Neuronal stem cell (in vitro differentiated cells): ENCODE data around the gene FUT7.
A peak's percentile ranks its signal among the peaks of the same experiment; 100 is the strongest.

Source experiments
- DNase-seq: peaks from one replicate; pipeline ENCODE4 v3.0.0-alpha.2; 2013; ENCODE audit warnings: low spot score
- H2AFZ ChIP-seq: one replicate; pipeline ENCODE4 v1.6.1; 2013; ENCODE audit warnings: mild to moderate bottlenecking, low read length, inconsistent platforms
- H2AK5ac ChIP-seq: 2 replicates; pipeline ENCODE4 v1.6.1; 2013; ENCODE audit warnings: low read depth, mild to moderate bottlenecking, inconsistent platforms, low read length, moderate library complexity, mixed read lengths
- H2BK120ac ChIP-seq: 2 replicates; pipeline ENCODE4 v1.6.1; 2013; ENCODE audit warnings: low read depth, mild to moderate bottlenecking, inconsistent platforms, low read length, moderate library complexity, mixed read lengths
- H2BK12ac ChIP-seq: one replicate; pipeline ENCODE4 v1.6.1; 2013; ENCODE audit warnings: low read length, inconsistent platforms
- H2BK15ac ChIP-seq: 2 replicates; pipeline ENCODE4 v1.6.1; 2013; ENCODE audit warnings: mild to moderate bottlenecking, low read length, inconsistent platforms, mixed read lengths
- H2BK5ac ChIP-seq: one replicate; pipeline ENCODE4 v1.6.1; 2013; ENCODE audit warnings: inconsistent platforms, mild to moderate bottlenecking, low read length, moderate library complexity
- H3K14ac ChIP-seq: one replicate; pipeline ENCODE4 v1.6.1; 2013; ENCODE audit warnings: low read length, inconsistent platforms
- H3K18ac ChIP-seq: 2 replicates; pipeline ENCODE4 v1.6.1; 2013; ENCODE audit warnings: low read length, inconsistent platforms
- H3K23ac ChIP-seq: 2 replicates; pipeline ENCODE4 v1.6.1; 2013; ENCODE audit warnings: low read depth, mild to moderate bottlenecking, mixed read lengths, low read length, inconsistent platforms; ENCODE audit not compliant: poor library complexity
- H3K27ac ChIP-seq: replicated peaks from 3 replicates; pipeline ENCODE4 v1.5.1; 2013; ENCODE audit warnings: low read length, inconsistent platforms
- H3K27me3 ChIP-seq, 3 experiments: 2 replicates each; pipeline ENCODE4 v1.6.1; 2013; ENCODE audit warnings: low read length in 3 of 3, mild to moderate bottlenecking in 2 of 3, inconsistent platforms in 1 of 3, low read depth in 1 of 3, mixed read lengths in 1 of 3, moderate library complexity in 1 of 3; ENCODE audit not compliant: control insufficient read depth in 3 of 3, insufficient read depth in 3 of 3
- H3K36me3 ChIP-seq, 2 donors: replicated peaks in 1 of 2; 2 replicates each; pipeline ENCODE4 v1.6.1; 2013; ENCODE audit warnings: low read length in 2 of 2; ENCODE audit not compliant: control insufficient read depth in 2 of 2, insufficient read depth in 2 of 2
- H3K4ac ChIP-seq: 2 replicates; pipeline ENCODE4 v1.6.1; 2013; ENCODE audit warnings: inconsistent platforms, mild to moderate bottlenecking, low read length, moderate library complexity
- H3K4me1 ChIP-seq, 2 donors: 1 replicate in 1 of 2; 2 replicates in 1 of 2; pipeline ENCODE4 v1.6.1; 2013; ENCODE audit warnings: low read length in 2 of 2, low read depth in 1 of 2; ENCODE audit not compliant: control insufficient read depth in 2 of 2, insufficient read depth in 1 of 2
- H3K4me2 ChIP-seq: one replicate; pipeline ENCODE4 v1.6.1; 2013; ENCODE audit warnings: mild to moderate bottlenecking, low read length, inconsistent platforms; ENCODE audit not compliant: insufficient read depth, poor library complexity, severe bottlenecking
- H3K4me3 ChIP-seq, 2 donors: 2 replicates each; pipeline ENCODE4 v1.5.1; 2013; ENCODE audit warnings: low read length in 2 of 2, mild to moderate bottlenecking in 2 of 2, inconsistent platforms in 1 of 2, moderate library complexity in 1 of 2
- H3K79me1 ChIP-seq: one replicate; pipeline ENCODE4 v1.6.1; 2013; ENCODE audit warnings: low read depth, mild to moderate bottlenecking, inconsistent platforms, low read length, moderate library complexity
- H3K9ac ChIP-seq: one replicate; pipeline ENCODE4 v1.6.1; 2013; ENCODE audit warnings: mild to moderate bottlenecking, low read depth, low read length, inconsistent platforms; ENCODE audit not compliant: poor library complexity
- H3K9me3 ChIP-seq, 2 donors: replicated peaks in 1 of 2; 2 replicates each; pipeline versions ENCODE3 to v1.6.1; 2013; ENCODE audit warnings: low read length in 2 of 2, mild to moderate bottlenecking in 2 of 2, inconsistent platforms in 1 of 2, low read depth in 1 of 2, mixed read lengths in 1 of 2, moderate library complexity in 1 of 2; ENCODE audit not compliant: control insufficient read depth in 2 of 2, insufficient read depth in 1 of 2
- H4K8ac ChIP-seq: one replicate; pipeline ENCODE4 v1.6.1; 2013; ENCODE audit warnings: low read depth, mild to moderate bottlenecking, inconsistent platforms, low read length, moderate library complexity
- H4K91ac ChIP-seq: one replicate; pipeline ENCODE4 v1.6.1; 2013; ENCODE audit warnings: low read length, low read depth, mild to moderate bottlenecking, inconsistent platforms; ENCODE audit not compliant: poor library complexity
- WGBS, 2 donors: extraction: QIAGEN DNeasy Blood & Tissue Kit; methylation state at CpG; one replicate each; pipeline ENCODE4 v1.1.7; 2013; ENCODE audit warnings: missing lambda C conversion rate in 2 of 2, mixed read lengths in 1 of 2; ENCODE audit not compliant: insufficient read length in 2 of 2, insufficient replicate concordance in 1 of 2; ENCODE audit errors: extremely low coverage in 2 of 2; 5-methylcytosine and 5-hydroxymethylcytosine counted together

The FUT7 gene

GRCh38 chr9:137048655-137049543, 17.0 kb upstream of the FUT7 start:
- H4K91ac ChIP-seq = no peak overlapping the region
- H2AFZ ChIP-seq = no peak overlapping the region
- H3K9ac ChIP-seq = peak overlapping the region; percentile 44
- H3K36me3 ChIP-seq = no peaks in the 10 kb centered on the region
- H3K79me1 ChIP-seq = peaks cover 5% of the 10 kb centered on the region
- H3K9me3 ChIP-seq = peaks cover 0 to 2% of the 10 kb centered on the region in 2 donors
- no peak overlapping the region for H3K14ac ChIP-seq
- H2BK15ac ChIP-seq = no peak overlapping the region
- H3K23ac ChIP-seq = peak overlapping the region; percentile 80
- no peak for DNase-seq
- no peak overlapping the region for H4K8ac ChIP-seq
- H3K4me2 ChIP-seq = no peak overlapping the region
- H3K4ac ChIP-seq = no peak overlapping the region
- no peak overlapping the region for H2BK12ac ChIP-seq
- H2BK120ac ChIP-seq = no peak overlapping the region
- no peak overlapping the region for H2AK5ac ChIP-seq
- H3K4me3 ChIP-seq = no peak overlapping the region
- peaks cover 16 to 81% (median 66%) of the 10 kb centered on the region in 3 experiments for H3K27me3 ChIP-seq
- H2BK5ac ChIP-seq = no peak overlapping the region
- H3K18ac ChIP-seq = peak overlapping the region; percentile 76
- H3K4me1 ChIP-seq = peaks cover 8 to 12% of the 10 kb centered on the region in 2 donors
- no CpG with 5 or more reads among the region's 72 CpGs for WGBS, 2 donors
- H3K27ac ChIP-seq = no peak overlapping the region

- Histone ChIP-seq H3K27ac (no peak within 1 kb of the TSS), H3K18ac (peak within 1 kb of the TSS; percentile 89), H3K79me1 (peaks cover 5% of the 10 kb centered on the region), H2AK5ac (peak within 1 kb of the TSS; percentile 91), H3K9ac (peak within 1 kb of the TSS; percentile 86), H3K9me3 (peaks cover 0 to 2% of the 10 kb centered on the region in 2 donors), H3K27me3 (peaks cover 5 to 54% (median 40%) of the 10 kb centered on the region in 3 experiments), H4K91ac (no peak within 1 kb of the TSS), H3K4me1 (peaks cover 8 to 30% of the 10 kb centered on the region in 2 donors), H3K36me3 (no peaks in the 10 kb centered on the region), H2BK12ac (peak within 1 kb of the TSS; percentile 22), H3K14ac (peak within 1 kb of the TSS; percentile 97), H2BK5ac (peak within 1 kb of the TSS; percentile 48), H2BK15ac (no peak within 1 kb of the TSS), H3K4me2 (peak within 1 kb of the TSS; percentile 100), H2AFZ (peak within 1 kb of the TSS; percentile 97), H3K4ac (peak within 1 kb of the TSS; percentile 3), H4K8ac (no peak within 1 kb of the TSS), H3K4me3 (peak within 1 kb of the TSS; percentile 82 to 88), H3K23ac (peak within 1 kb of the TSS; percentile 91), H2BK120ac (no peak within 1 kb of the TSS)
- no CpG with 5 or more reads among the region's 57 CpGs for WGBS, 2 donors
- DNase-seq = peak; percentile 85
Observed at GRCh38 chr9:137046088-137046787, 14.3 kb upstream of the FUT7 start, which contains the start of gene NPDC1. Gene NPDC1, minus strand, starts transcription at chr9:137046177. Its CDS starts 188 bp downstream, at chr9:137045989.

GRCh38 chr9:137045294-137046087, 13.6 kb upstream of the FUT7 start:
- H2AK5ac ChIP-seq = peak overlapping the region; percentile 91
- peak overlapping the region; percentile 100 for H3K4me2 ChIP-seq
- H3K14ac ChIP-seq = peak overlapping the region; percentile 97
- no peak for DNase-seq
- no peaks in the 10 kb centered on the region for H3K36me3 ChIP-seq
- H3K4me3 ChIP-seq = peak overlapping the region; percentile 82 to 88
- H3K9ac ChIP-seq = peak overlapping the region; percentile 86
- H3K9me3 ChIP-seq = peaks cover 0 to 2% of the 10 kb centered on the region in 2 donors
- H4K91ac ChIP-seq = no peak overlapping the region
- H2AFZ ChIP-seq = peak overlapping the region; percentile 97
- H3K27me3 ChIP-seq = peaks cover 5 to 47% (median 32%) of the 10 kb centered on the region in 3 experiments
- no peak overlapping the region for H2BK15ac ChIP-seq
- H2BK5ac ChIP-seq = peak overlapping the region; percentile 48
- H3K79me1 ChIP-seq = peaks cover 6% of the 10 kb centered on the region
- peaks cover 8 to 36% of the 10 kb centered on the region in 2 donors for H3K4me1 ChIP-seq
- peak overlapping the region; percentile 91 for H3K23ac ChIP-seq
- peak overlapping the region; percentile 89 for H3K18ac ChIP-seq
- no peak overlapping the region for H3K27ac ChIP-seq
- no peak overlapping the region for H4K8ac ChIP-seq
- no peak overlapping the region for H2BK120ac ChIP-seq
- peak overlapping the region; percentile 3 for H3K4ac ChIP-seq
- WGBS, 2 donors = no CpG with 5 or more reads among the region's 96 CpGs
- H2BK12ac ChIP-seq = peak overlapping the region; percentile 22
